K562 (cell line): Measurements from ENCODE around the gene ZNF516. TPM values are rescaled to one million over a fixed set of nuclear protein-coding genes. Genes with fewer than 3 reads are reported as not detected.

Source experiments
- ATAC-seq: fragments of 200-7000 bp; cut with Tn5 transposase; 3 replicates; pipeline ENCODE4 v1.9.1; 2020; ENCODE audit warnings: moderate library complexity
- BruUV-seq: library from RNA; stranded (reverse); fragments of 400-500 nt; replicated peaks from 2 replicates; lab custom pipeline; 2021; lab: Mats Ljungman, UMichigan
- CTCF ChIA-PET: fragments of 300-600 bp; formaldehyde crosslinking; extraction: SDS; loops from one replicate; lab custom pipeline; 2021; ENCODE audit warnings: low intra/inter-chr PET ratio; lab: Yijun Ruan, JAX
- POLR2A ChIA-PET: fragments of 300-600, 350-650 bp; sonication (Branson Sonifier 250); formaldehyde crosslinking; extraction: SDS; loops from one replicate; lab custom pipeline; 2021; ENCODE audit warnings: antibody characterized with exemption, inconsistent platforms; lab: Yijun Ruan, JAX
- DNase-seq, 4 experiments: peaks; one replicate each; pipeline versions ENCODE4 v3.0.0 to v3.0.0-alpha.2; 2011 to 2018; ENCODE audit warnings: low spot score in 3 of 4, mixed read lengths in 3 of 4; ENCODE audit errors: extremely low read depth in 1 of 4
- FAIRE-seq: peaks from 2 replicates; lab custom pipeline; 2011; peaks lifted over from hg19 to GRCh38; lab: Jason Lieb, UNC
- H2AFZ ChIP-seq: 2 replicates; pipeline ENCODE4 v1.6.0; 2011; ENCODE audit warnings: low read depth, low read length, control low read depth, inconsistent platforms
- H3K27ac ChIP-seq: fragments of 200-600 bp; 3 replicates; pipeline ENCODE4 v1.8.0; 2011; ENCODE audit warnings: low read depth, mild to moderate bottlenecking, control low read depth, inconsistent platforms, low read length, moderate library complexity, mixed read lengths; ENCODE audit errors: extremely low read depth
- H3K27me3 ChIP-seq, 2 experiments: fragments of 300-600 bp in 1 of 2; 2 replicates in 1 of 2; 3 replicates in 1 of 2; pipeline versions ENCODE4 v1.6.0 to v1.8.0; 2011; ENCODE audit warnings: inconsistent platforms in 2 of 2, low read length in 2 of 2, mild to moderate bottlenecking in 1 of 2, mixed read lengths in 1 of 2, moderate library complexity in 1 of 2; ENCODE audit not compliant: control insufficient read depth in 2 of 2, insufficient read depth in 2 of 2
- H3K36me3 ChIP-seq: fragments of 300-600 bp; 3 replicates; pipeline ENCODE4 v1.8.0; 2011; ENCODE audit warnings: mild to moderate bottlenecking, low read length, inconsistent platforms; ENCODE audit not compliant: control insufficient read depth, insufficient read depth
- H3K4me1 ChIP-seq, 2 experiments: fragments of 200-600 bp in 1 of 2; replicated peaks in 1 of 2; 2 replicates in 1 of 2; 3 replicates in 1 of 2; pipeline versions ENCODE4 v1.5.1 to v1.8.0; 2011; ENCODE audit warnings: inconsistent platforms in 2 of 2, low read length in 2 of 2, mild to moderate bottlenecking in 1 of 2, mixed read lengths in 1 of 2, moderate library complexity in 1 of 2; ENCODE audit not compliant: control insufficient read depth in 2 of 2, insufficient read depth in 2 of 2
- H3K4me2 ChIP-seq: 2 replicates; pipeline ENCODE4 v1.6.1; 2011; ENCODE audit warnings: low read length, control low read depth, inconsistent platforms, mixed read lengths; ENCODE audit not compliant: insufficient read depth
- H3K4me3 ChIP-seq: fragments of 200-600 bp; sonication (generic), shearing (Covaris generic); 2 replicates; pipeline ENCODE4 v1.5.1; 2016; ENCODE audit warnings: control low read depth, inconsistent platforms
- H3K79me2 ChIP-seq: fragments of 200-600 bp; 3 replicates; pipeline ENCODE4 v1.8.0; 2011; ENCODE audit warnings: low read length, inconsistent platforms; ENCODE audit not compliant: control insufficient read depth, insufficient read depth
- H3K9ac ChIP-seq, 2 experiments: 2 replicates each; pipeline versions ENCODE4 v1.6.0 to v1.6.1; 2011; ENCODE audit warnings: low read depth in 2 of 2, low read length in 2 of 2, control low read depth in 1 of 2, inconsistent platforms in 1 of 2, mild to moderate bottlenecking in 1 of 2, mixed read lengths in 1 of 2; ENCODE audit not compliant: insufficient read depth in 1 of 2
- H3K9me1 ChIP-seq: one replicate; pipeline ENCODE4 v1.6.0; 2011; ENCODE audit warnings: inconsistent platforms, mild to moderate bottlenecking, low read length, moderate library complexity; ENCODE audit not compliant: control insufficient read depth, insufficient read depth
- H3K9me3 ChIP-seq: replicated peaks from 2 replicates; pipeline ENCODE4 v1.5.1; 2011; ENCODE audit warnings: low read depth, low read length, inconsistent platforms; ENCODE audit not compliant: control insufficient read depth, insufficient read depth
- H4K20me1 ChIP-seq: replicated peaks from 2 replicates; pipeline ENCODE4 v1.6.1; 2011; ENCODE audit warnings: low read length, inconsistent platforms, mixed read lengths; ENCODE audit not compliant: control insufficient read depth, insufficient read depth
- DACH1 ChIP-seq: fragments of 450-650 bp; IDR thresholded peaks from 2 replicates; pipeline ENCODE4 v1.6.1; 2018; ENCODE audit not compliant: partially characterized antibody
- HDAC2 ChIP-seq: fragments of 450-650 bp; IDR thresholded peaks from 2 replicates; pipeline ENCODE4 v1.6.1; 2016; ENCODE audit warnings: mild to moderate bottlenecking
- TAF15 ChIP-seq: fragments of 200-400 bp; formaldehyde crosslinking; IDR thresholded peaks from 2 replicates; pipeline ENCODE4 v1.6.1; 2017; ENCODE audit warnings: mild to moderate bottlenecking, low read depth, low read length, moderate library complexity
- ZKSCAN1 ChIP-seq: fragments of 150-350 bp; IDR thresholded peaks from 2 replicates; pipeline ENCODE4 v1.6.1; 2016; ENCODE audit warnings: low read depth, low read length
- WGBS: fragments of 100-300 bp; shearing (Covaris generic); methylation state at CpG from one replicate; pipeline ENCODE4 v1.1.6; 2016; ENCODE audit warnings: low coverage, mixed read lengths; ENCODE audit not compliant: insufficient coverage; ENCODE audit errors: missing lambda C conversion rate; 5-methylcytosine and 5-hydroxymethylcytosine counted together
- in situ Hi-C: fragments of 300-500 bp; cut with MboI; formaldehyde crosslinking; loops from 4 replicates; pipeline ENCODE4 v1.15.0; 2018; ENCODE audit warnings: inconsistent platforms, mixed read lengths
- intact Hi-C: fragments of 100-400 bp; cut with micrococcal nuclease; formaldehyde crosslinking; loops from 2 replicates; pipeline ENCODE4 v1.14.2; 2022
- polyA plus RNA-seq, 8 experiments: library from polyadenylated mRNA; depleted of rRNA in 4 of 8; stranded (reverse) in 5 of 8; unstranded in 3 of 8; fragments of >200 nt; fragmentation: Nextera tagmentation in 2 of 8; fragmentation: Illumina TruSeq in 1 of 8; extraction: Ambion mirVana in 2 of 8; extraction: Trizol in 1 of 8; gene quantifications; 2 replicates each; pipeline versions ENCODE4 v1.2.1 to v1.2.3, GENCODE V29; 2011 to 2014; ENCODE audit warnings: inconsistent platforms in 1 of 8, missing spikeins in 1 of 8
- total RNA-seq, 7 experiments: library from RNA; depleted of rRNA in 6 of 7; stranded (reverse); fragments of >200 nt in 6 of 7; fragmentation: Illumina TruSeq in 2 of 7; extraction: Trizol in 2 of 7; gene quantifications; 2 replicates each; pipeline versions ENCODE4 v1.2.1 to v1.2.3, GENCODE V29; 2011 to 2021; ENCODE audit warnings: low replicate concordance in 1 of 7
- TF ChIP-seq, protein P1 (sequence below): sonication (generic); formaldehyde crosslinking; IDR thresholded peaks from 2 replicates; pipeline ENCODE4 v1.8.1; 2023; ENCODE audit warnings: mild to moderate bottlenecking, missing genetic modification reagents
- TF ChIP-seq, protein P2 (sequence below): fragments of 450-650 bp; IDR thresholded peaks from 2 replicates; pipeline ENCODE4 v1.6.1; 2016; ENCODE audit warnings: mild to moderate bottlenecking

Gene ZNF516
- total and polyA plus RNA-seq, 9 of the 15 experiments (the other 6 are each of a cell fraction or from before 2014, with no cell fraction given) = 0.04 to 0.20 (median 0.08) TPM; not detected in 3

DNA sequence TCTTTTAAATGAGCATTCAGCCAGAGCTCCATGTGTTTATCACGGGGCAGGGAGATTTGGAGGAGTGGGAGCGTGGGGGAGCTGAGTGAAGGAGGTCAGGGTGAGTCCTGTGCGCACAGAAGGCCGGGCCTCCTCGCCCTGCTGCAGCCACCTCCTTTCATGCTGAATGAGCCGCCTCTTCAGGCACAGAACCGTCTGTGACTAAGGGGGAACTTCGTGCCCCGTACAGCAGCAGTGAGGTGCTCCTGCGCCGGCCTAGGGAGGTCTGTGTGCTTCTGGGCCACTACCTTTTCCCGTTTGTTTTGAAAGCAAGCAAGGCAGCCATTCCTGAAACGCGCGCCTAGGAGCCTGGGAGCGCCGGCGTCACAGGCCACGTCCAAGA, 27.1 kb upstream of the ZNF516 start:
- H4K20me1 ChIP-seq = 0 out of 2 replicates have a peak, but pooled peaks cover 3% of the 10 kb centered on the region
- H3K79me2 ChIP-seq = no peaks in the 10 kb centered on the region
- ATAC-seq (no peak), DNase-seq (no peak), FAIRE-seq (no peak)
- no peaks in the 10 kb centered on the region for H3K36me3 ChIP-seq
- no peak overlapping the region for H3K4me2 ChIP-seq
- no TSS peak for BruUV-seq
- H3K9ac ChIP-seq = no peak overlapping the region
- H3K4me3 ChIP-seq = no peak overlapping the region
- no peak overlapping the region for H2AFZ ChIP-seq
- H3K4me1 ChIP-seq = no peaks in the 10 kb centered on the region
- POLR2A ChIA-PET = no interaction called here
- H3K27me3 ChIP-seq = peaks cover 0 to 9% of the 10 kb centered on the region in 2 experiments; a peak in 1 of 5 replicates
- CTCF ChIA-PET = no interaction called here
- 5% methylated on average over 18 of the region's 19 CpGs for WGBS
- intact Hi-C loops (no loop called here), in situ Hi-C loops (no loop called here)
- no peaks in the 10 kb centered on the region for H3K9me1 ChIP-seq
- no peak overlapping the region for H3K27ac ChIP-seq
- TF ChIP-seq, protein P1, sequence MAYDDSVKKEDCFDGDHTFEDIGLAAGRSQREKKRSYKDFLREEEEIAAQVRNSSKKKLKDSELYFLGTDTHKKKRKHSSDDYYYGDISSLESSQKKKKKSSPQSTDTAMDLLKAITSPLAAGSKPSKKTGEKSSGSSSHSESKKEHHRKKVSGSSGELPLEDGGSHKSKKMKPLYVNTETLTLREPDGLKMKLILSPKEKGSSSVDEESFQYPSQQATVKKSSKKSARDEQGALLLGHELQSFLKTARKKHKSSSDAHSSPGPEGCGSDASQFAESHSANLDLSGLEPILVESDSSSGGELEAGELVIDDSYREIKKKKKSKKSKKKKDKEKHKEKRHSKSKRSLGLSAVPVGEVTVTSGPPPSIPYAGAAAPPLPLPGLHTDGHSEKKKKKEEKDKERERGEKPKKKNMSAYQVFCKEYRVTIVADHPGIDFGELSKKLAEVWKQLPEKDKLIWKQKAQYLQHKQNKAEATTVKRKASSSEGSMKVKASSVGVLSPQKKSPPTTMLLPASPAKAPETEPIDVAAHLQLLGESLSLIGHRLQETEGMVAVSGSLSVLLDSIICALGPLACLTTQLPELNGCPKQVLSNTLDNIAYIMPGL (CRISPR knock-in tag) = no peak
- no peak for TF ChIP-seq HDAC2
- no peak for TF ChIP-seq TAF15
- no peak for TF ChIP-seq DACH1
- no peak for TF ChIP-seq ZKSCAN1
- TF ChIP-seq, protein P2, sequence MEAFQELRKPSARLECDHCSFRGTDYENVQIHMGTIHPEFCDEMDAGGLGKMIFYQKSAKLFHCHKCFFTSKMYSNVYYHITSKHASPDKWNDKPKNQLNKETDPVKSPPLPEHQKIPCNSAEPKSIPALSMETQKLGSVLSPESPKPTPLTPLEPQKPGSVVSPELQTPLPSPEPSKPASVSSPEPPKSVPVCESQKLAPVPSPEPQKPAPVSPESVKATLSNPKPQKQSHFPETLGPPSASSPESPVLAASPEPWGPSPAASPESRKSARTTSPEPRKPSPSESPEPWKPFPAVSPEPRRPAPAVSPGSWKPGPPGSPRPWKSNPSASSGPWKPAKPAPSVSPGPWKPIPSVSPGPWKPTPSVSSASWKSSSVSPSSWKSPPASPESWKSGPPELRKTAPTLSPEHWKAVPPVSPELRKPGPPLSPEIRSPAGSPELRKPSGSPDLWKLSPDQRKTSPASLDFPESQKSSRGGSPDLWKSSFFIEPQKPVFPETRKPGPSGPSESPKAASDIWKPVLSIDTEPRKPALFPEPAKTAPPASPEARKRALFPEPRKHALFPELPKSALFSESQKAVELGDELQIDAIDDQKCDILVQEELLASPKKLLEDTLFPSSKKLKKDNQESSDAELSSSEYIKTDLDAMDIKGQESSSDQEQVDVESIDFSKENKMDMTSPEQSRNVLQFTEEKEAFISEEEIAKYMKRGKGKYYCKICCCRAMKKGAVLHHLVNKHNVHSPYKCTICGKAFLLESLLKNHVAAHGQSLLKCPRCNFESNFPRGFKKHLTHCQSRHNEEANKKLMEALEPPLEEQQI = no peak
- no peaks in the 10 kb centered on the region for H3K9me3 ChIP-seq
